PC-3 (cell line): Measurements from ENCODE around the gene USP33. TPM values are rescaled to one million over a fixed set of nuclear protein-coding genes. Genes with fewer than 3 reads are reported as not detected.
A peak's percentile ranks its signal among the peaks of the same experiment; 100 is the strongest.

Experiments used
- ATAC-seq: fragments of 200-7000 bp; cut with Tn5 transposase; 2 replicates; pipeline ENCODE4 v1.9.1; 2020; ENCODE audit warnings: mild to moderate bottlenecking, moderate library complexity
- BruUV-seq: library from RNA; stranded (reverse); fragments of 400-500 nt; replicated peaks from 2 replicates; lab custom pipeline; 2021; lab: Mats Ljungman, UMichigan
- CTCF ChIA-PET: fragments of 300-600 bp; sonication (Branson Sonifier 250); formaldehyde crosslinking; loops from one replicate; lab custom pipeline; 2022; ENCODE audit warnings: antibody characterized with exemption; lab: Charles Lee
- POLR2A ChIA-PET: fragments of 300-600 bp; sonication (Branson Sonifier 250); formaldehyde crosslinking; loops from one replicate; lab custom pipeline; 2022; ENCODE audit warnings: antibody characterized with exemption; ENCODE audit not compliant: unreplicated experiment; lab: Charles Lee
- DNase-seq: peaks from one replicate; pipeline ENCODE4 v3.0.0-alpha.2; 2015
- H2AFZ ChIP-seq: fragments of 300-600 bp; sonication (generic); 2 replicates; pipeline ENCODE4 v1.6.0; 2016; ENCODE audit warnings: antibody characterized with exemption, low read length
- H3F3A ChIP-seq: fragments of 300-600 bp; sonication (generic); one replicate; pipeline ENCODE4 v1.6.0; 2017; ENCODE audit warnings: antibody characterized with exemption, low read length, control low read depth, mild to moderate bottlenecking; ENCODE audit not compliant: unreplicated experiment
- H3K27ac ChIP-seq: fragments of 300-600 bp; sonication (generic); 2 replicates; pipeline ENCODE4 v1.5.1; 2016; ENCODE audit warnings: mild to moderate bottlenecking, low read length
- H3K27me3 ChIP-seq: fragments of 300-600 bp; sonication (generic); 2 replicates; pipeline ENCODE4 v1.6.1; 2016; ENCODE audit warnings: low read length, mixed read lengths
- H3K36me3 ChIP-seq: fragments of 300-600 bp; sonication (generic); 2 replicates; pipeline ENCODE4 v1.6.1; 2016; ENCODE audit warnings: low read depth, mixed run types, low read length, mixed read lengths
- H3K4me1 ChIP-seq: fragments of 300-600 bp; sonication (generic); 2 replicates; pipeline ENCODE4 v1.5.1; 2016; ENCODE audit warnings: low read length; ENCODE audit not compliant: insufficient read depth
- H3K4me2 ChIP-seq: fragments of 300-600 bp; sonication (generic); 2 replicates; pipeline ENCODE4 v1.6.0; 2016; ENCODE audit warnings: low read length
- H3K4me3 ChIP-seq: fragments of 300-600 bp; sonication (generic); 2 replicates; pipeline ENCODE4 v1.5.1; 2016; ENCODE audit warnings: mild to moderate bottlenecking, low read length, mixed read lengths
- H3K79me2 ChIP-seq: fragments of 300-600 bp; sonication (generic); 2 replicates; pipeline ENCODE4 v1.6.1; 2017; ENCODE audit warnings: low read length, mixed read lengths
- H3K9ac ChIP-seq: fragments of 300-600 bp; sonication (generic); 2 replicates; pipeline ENCODE4 v1.6.0; 2016; ENCODE audit warnings: mild to moderate bottlenecking, low read length
- H3K9me2 ChIP-seq: fragments of 300-600 bp; sonication (generic); replicated peaks from 2 replicates; pipeline ENCODE4 v1.6.1; 2016; ENCODE audit warnings: mixed run types, low read length, mixed read lengths
- H3K9me3 ChIP-seq: fragments of 300-600 bp; sonication (generic); 2 replicates; pipeline ENCODE4 v1.6.1; 2016; ENCODE audit warnings: low read length, mixed read lengths
- H4K20me1 ChIP-seq: fragments of 300-600 bp; sonication (generic); 2 replicates; pipeline ENCODE4 v1.6.1; 2016; ENCODE audit warnings: low read length, mixed read lengths
- CTCF ChIP-seq: fragments of 300-600 bp; sonication (generic); conservative IDR thresholded peaks from 2 replicates; pipeline ENCODE4 v1.5.1; 2017; ENCODE audit warnings: antibody characterized with exemption, low read depth, mild to moderate bottlenecking, low read length
- EZH2 ChIP-seq: fragments of 300-600 bp; sonication (generic); IDR thresholded peaks from one replicate; pipeline ENCODE4 v1.6.1; 2017; ENCODE audit warnings: antibody characterized with exemption, mild to moderate bottlenecking, low read length; ENCODE audit not compliant: unreplicated experiment
- EZH2phosphoT487 ChIP-seq: fragments of 300-600 bp; sonication (generic); IDR thresholded peaks from 2 replicates; pipeline ENCODE4 v1.6.1; 2018; ENCODE audit warnings: mild to moderate bottlenecking, antibody characterized with exemption, low read length, borderline replicate concordance
- intact Hi-C: fragments of 100-400 bp; cut with micrococcal nuclease; formaldehyde crosslinking; loops from 2 replicates; pipeline ENCODE4 v1.9.0; 2023
- total RNA-seq: library from RNA; depleted of rRNA; stranded (reverse); fragments of >200 nt; gene quantifications from 2 replicates; pipeline ENCODE4 v1.2.3, GENCODE V29; 2014

Gene USP33
- total RNA-seq, 1 experiment from 2014 or later = 42.6 TPM

- intact Hi-C loops = no loop called here
- Histone ChIP-seq H2AFZ (no peak overlapping the region), H3K4me3 (no peak overlapping the region), H3F3A (no peaks in the 10 kb centered on the region), H3K4me1 (no peaks in the 10 kb centered on the region), H3K79me2 (peaks cover 61% of the 10 kb centered on the region), H3K9ac (no peak overlapping the region), H4K20me1 (0 out of 2 replicates have a peak, but pooled peaks cover 4% of the 10 kb centered on the region), H3K27me3 (no peaks in the 10 kb centered on the region), H3K4me2 (no peak overlapping the region), H3K27ac (no peak overlapping the region), H3K36me3 (no peaks in the 10 kb centered on the region), H3K9me2 (no peaks in the 10 kb centered on the region), H3K9me3 (no peaks in the 10 kb centered on the region)
- peak; percentile 27 for DNase-seq
- BruUV-seq = no TSS peak
- ChIA-PET CTCF (interaction anchor here (0.6 kb wide), 1 partner anchor 61 kb away, joined by 8 read pairs; no protein-coding TSS in a partner anchor), POLR2A (no interaction called here)
- TF ChIP-seq CTCF (no peak; the same call in 1 of the 2 replicates), EZH2phosphoT487 (no peak), EZH2 (no peak)
- ATAC-seq = peak; percentile 45; the same call in 1 of the 2 replicates
Measured at GRCh38 chr1:77744576-77744975, 15.1 kb downstream of the USP33 start.

DNA sequence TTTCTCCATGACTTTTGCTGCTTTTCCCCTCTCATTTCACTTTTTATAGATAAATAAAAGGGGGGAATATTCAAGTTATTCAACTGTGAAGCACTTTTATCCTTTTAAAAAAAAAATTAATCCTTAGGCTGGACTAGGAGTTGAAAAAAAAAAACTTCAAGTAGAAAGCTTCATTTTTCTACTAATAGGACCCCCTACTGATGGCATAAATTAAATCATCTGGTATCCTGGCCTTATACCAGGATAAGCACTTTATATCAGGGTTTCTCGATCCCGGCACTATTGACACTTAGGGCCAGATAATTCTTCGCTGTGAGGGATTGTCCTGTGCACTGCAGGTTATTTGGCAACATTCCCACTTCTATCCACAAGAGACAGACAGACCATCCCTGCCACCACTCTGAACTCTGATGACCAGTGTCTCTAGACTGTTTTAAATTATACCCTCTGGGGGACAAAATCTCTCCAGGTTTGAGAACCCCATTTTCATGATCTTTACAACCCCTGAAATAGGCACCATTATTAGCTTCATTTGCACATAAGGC is 17.6 kb downstream of the USP33 start:
- Histone ChIP-seq H3K9me2 (no peaks in the 10 kb centered on the region), H3K9me3 (no peaks in the 10 kb centered on the region), H4K20me1 (no peaks in the 10 kb centered on the region), H3K36me3 (no peaks in the 10 kb centered on the region; the same call in 1 of the 2 replicates), H3K4me3 (no peak overlapping the region), H3K27me3 (no peaks in the 10 kb centered on the region), H3K79me2 (peaks cover 36% of the 10 kb centered on the region), H3F3A (no peaks in the 10 kb centered on the region), H2AFZ (no peak overlapping the region), H3K9ac (no peak overlapping the region), H3K4me2 (no peak overlapping the region), H3K27ac (no peak overlapping the region), H3K4me1 (no peaks in the 10 kb centered on the region)
- TF ChIP-seq EZH2 (no peak), EZH2phosphoT487 (no peak), CTCF (no peak)
- ATAC-seq (no peak), DNase-seq (no peak)
- intact Hi-C loops = no loop called here
- CTCF ChIA-PET = no interaction called here
- no TSS peak for BruUV-seq
- POLR2A ChIA-PET = no interaction called here

DNA sequence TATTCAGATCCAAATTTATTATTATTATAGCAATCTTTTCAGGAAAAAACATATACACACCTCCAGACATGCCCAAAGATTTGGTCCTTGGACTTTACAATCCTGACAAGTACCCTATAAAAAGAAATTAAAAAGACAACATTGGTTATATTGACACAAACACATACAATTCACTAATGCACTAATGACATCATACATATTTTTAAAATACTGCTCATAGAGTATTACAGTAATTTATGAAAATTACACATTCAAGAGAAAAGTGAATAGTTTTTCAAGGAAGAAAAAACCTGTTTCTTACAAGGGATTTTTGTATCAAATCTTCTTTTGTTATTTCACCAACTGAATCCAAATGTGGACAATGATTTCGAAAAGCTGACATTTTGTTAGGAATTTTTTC is 18.3 kb downstream of the USP33 start:
- no peak for ATAC-seq
- no TSS peak for BruUV-seq

More for the DNA sequence above, 18.3 kb downstream of the USP33 start:
- intact Hi-C loops = no loop called here
- POLR2A ChIA-PET = interaction anchor here (0.5 kb wide), 1 partner anchor 57 kb away, joined by 3 read pairs; no protein-coding TSS in a partner anchor
- TF ChIP-seq EZH2 (no peak), CTCF (no peak), EZH2phosphoT487 (no peak)
- no peak overlapping the region for H3K4me3 ChIP-seq
- no peak overlapping the region for H3K27ac ChIP-seq
- no peaks in the 10 kb centered on the region for H3K9me2 ChIP-seq
- no peak for DNase-seq
- no peak overlapping the region for H3K4me2 ChIP-seq
- no peaks in the 10 kb centered on the region for H3K27me3 ChIP-seq
- CTCF ChIA-PET = no interaction called here
- no peaks in the 10 kb centered on the region; the same call in 1 of the 2 replicates for H3K36me3 ChIP-seq
- peaks cover 31% of the 10 kb centered on the region for H3K79me2 ChIP-seq
- no peak overlapping the region for H2AFZ ChIP-seq
- H3K4me1 ChIP-seq = no peaks in the 10 kb centered on the region
- H3F3A ChIP-seq = no peaks in the 10 kb centered on the region
- H3K9me3 ChIP-seq = no peaks in the 10 kb centered on the region
- H4K20me1 ChIP-seq = no peaks in the 10 kb centered on the region
- H3K9ac ChIP-seq = no peak overlapping the region
